ENCODE results near the gene PMM2. TPM values are rescaled to one million over a fixed set of nuclear protein-coding genes. Genes with fewer than 3 reads are reported as not detected.
"Not testable (repeated sequence)": the region's sequence is repeated elsewhere in the genome, so short reads cannot be mapped to it uniquely, and the experiment has no call there.

The PMM2 gene
- total RNA-seq, 1 donor from 2014 or later: 29.9 TPM

GRCh38 chr16:8867932-8868415 is 70.3 kb downstream of the PMM2 start:
- H3K27me3 ChIP-seq (ENCODE audit: control insufficient read depth, insufficient read depth, low read length): no peaks in the 10 kb centered on the region
- peak overlapping the region; percentile 59 for H3K4me3 ChIP-seq (ENCODE audit: low read depth, low read length)
- no peak for TF ChIP-seq CTCF (IDR thresholded peaks at IDR 0.05; ENCODE audit: insufficient read depth, low read length, poor library complexity, severe bottlenecking)
- no peak for DNase-seq (ENCODE audit: low read depth)
- no peaks in the 10 kb centered on the region for H3K36me3 ChIP-seq (ENCODE audit: control insufficient read depth, insufficient read depth, low read length)

GRCh38 chr16:8868416-8869211 is 71.0 kb downstream of the PMM2 start, which contains the start of gene CARHSP1:
TSS of gene CARHSP1 (minus strand) at chr16:8869006. CDS start at chr16:8859328, 9,678 bp downstream.
- H3K4me3 ChIP-seq (ENCODE audit: low read depth, low read length): peak within 1 kb of the TSS; percentile 59
- no peaks in the 10 kb centered on the region for H3K36me3 ChIP-seq (ENCODE audit: control insufficient read depth, insufficient read depth, low read length)
- no peak for TF ChIP-seq CTCF (IDR thresholded peaks at IDR 0.05; ENCODE audit: insufficient read depth, low read length, poor library complexity, severe bottlenecking)
- DNase-seq (ENCODE audit: low read depth): no peak
- no peaks in the 10 kb centered on the region for H3K27me3 ChIP-seq (ENCODE audit: control insufficient read depth, insufficient read depth, low read length)

- Histone ChIP-seq H3K27me3 (ENCODE audit: control insufficient read depth, insufficient read depth, low read length) (no peaks in the 10 kb centered on the region), H3K36me3 (ENCODE audit: control insufficient read depth, insufficient read depth, low read length) (no peaks in the 10 kb centered on the region), H3K4me3 (ENCODE audit: low read depth, low read length) (peak overlapping the region; percentile 41)
- no peak for TF ChIP-seq CTCF (IDR thresholded peaks at IDR 0.05; ENCODE audit: insufficient read depth, low read length, poor library complexity, severe bottlenecking)
- no peak for DNase-seq (ENCODE audit: low read depth)
Measured at GRCh38 chr16:8869212-8869987, 71.8 kb downstream of the PMM2 start.

GRCh38 chr16:8869988-8870241 is 72.3 kb downstream of the PMM2 start:
- H3K27me3 ChIP-seq (ENCODE audit: control insufficient read depth, insufficient read depth, low read length); H3K4me3 ChIP-seq (ENCODE audit: low read depth, low read length); DNase-seq (ENCODE audit: low read depth); H3K36me3 ChIP-seq (ENCODE audit: control insufficient read depth, insufficient read depth, low read length): not testable (repeated sequence)

- no peak for TF ChIP-seq CTCF (IDR thresholded peaks at IDR 0.05; ENCODE audit: insufficient read depth, low read length, poor library complexity, severe bottlenecking)
- Histone ChIP-seq H3K4me3 (ENCODE audit: low read depth, low read length) (no peak overlapping the region), H3K27me3 (ENCODE audit: control insufficient read depth, insufficient read depth, low read length) (no peaks in the 10 kb centered on the region), H3K36me3 (ENCODE audit: control insufficient read depth, insufficient read depth, low read length) (no peaks in the 10 kb centered on the region)
- no peak for DNase-seq (ENCODE audit: low read depth)
Measured at GRCh38 chr16:8872071-8872470, 74.4 kb downstream of the PMM2 start.

- Histone ChIP-seq H3K4me3 (ENCODE audit: low read depth, low read length) (no peak overlapping the region), H3K27me3 (ENCODE audit: control insufficient read depth, insufficient read depth, low read length) (no peaks in the 10 kb centered on the region), H3K36me3 (ENCODE audit: control insufficient read depth, insufficient read depth, low read length) (no peaks in the 10 kb centered on the region)
- no peak for TF ChIP-seq CTCF (IDR thresholded peaks at IDR 0.05; ENCODE audit: insufficient read depth, low read length, poor library complexity, severe bottlenecking)
- DNase-seq (ENCODE audit: low read depth): no peak
Measured at GRCh38 chr16:8872967-8873865, 75.6 kb downstream of the PMM2 start.

- not testable (repeated sequence) for H3K36me3 ChIP-seq (ENCODE audit: control insufficient read depth, insufficient read depth, low read length); DNase-seq (ENCODE audit: low read depth); H3K27me3 ChIP-seq (ENCODE audit: control insufficient read depth, insufficient read depth, low read length); H3K4me3 ChIP-seq (ENCODE audit: low read depth, low read length)
Measured at GRCh38 chr16:8873866-8874195, 76.2 kb downstream of the PMM2 start.

Data from kidney epithelial cell (primary cell).